Memory B cell (primary cell): Measurements from ENCODE around the gene EXO1.

Source experiments
- ATAC-seq: fragments of 150-1000 bp; cut with Tn5 transposase; 2 replicates; pipeline ENCODE4 v1.10.0; 2021; ENCODE audit warnings: low read depth, mild to moderate bottlenecking, moderate library complexity
- DNase-seq, 2 donors: peaks; one replicate each; pipeline ENCODE4 v3.0.0; 2022; ENCODE audit warnings: low spot score in 2 of 2
- H3K27ac Mint-ChIP-seq: one replicate; pipeline ENCODE4 v1.8.0; 2022; ENCODE audit warnings: mild to moderate bottlenecking, moderate library complexity, mixed read lengths
- H3K27me3 Mint-ChIP-seq: one replicate; pipeline ENCODE4 v1.8.0; 2022; ENCODE audit warnings: mixed read lengths
- H3K36me3 Mint-ChIP-seq: one replicate; pipeline ENCODE4 v1.8.0; 2022; ENCODE audit warnings: mild to moderate bottlenecking, mixed read lengths
- H3K4me1 Mint-ChIP-seq: one replicate; pipeline ENCODE4 v1.8.0; 2022; ENCODE audit warnings: mixed read lengths
- H3K4me3 Mint-ChIP-seq: one replicate; pipeline ENCODE4 v1.8.0; 2022; ENCODE audit warnings: mild to moderate bottlenecking, moderate library complexity, mixed read lengths
- H3K9me3 Mint-ChIP-seq: one replicate; pipeline ENCODE4 v1.8.0; 2022; ENCODE audit warnings: mixed read lengths

Gene EXO1

GRCh38 chr1:241934201-241934848, 86.3 kb downstream of the EXO1 start:
- H3K27ac Mint-ChIP-seq = no peak overlapping the region
- H3K4me1 Mint-ChIP-seq = no peaks in the 10 kb centered on the region
- DNase-seq (no peak), ATAC-seq (no peak)
- no peak overlapping the region for H3K4me3 Mint-ChIP-seq
- peaks cover 4% of the 10 kb centered on the region for H3K27me3 Mint-ChIP-seq
- H3K36me3 Mint-ChIP-seq = no peaks in the 10 kb centered on the region
- peaks cover 4% of the 10 kb centered on the region for H3K9me3 Mint-ChIP-seq

GRCh38 chr1:241934866-241935265, 86.9 kb downstream of the EXO1 start:
- ATAC-seq (no peak), DNase-seq (no peak)
- Mint-ChIP-seq H3K27me3 (peaks cover 4% of the 10 kb centered on the region), H3K27ac (no peak overlapping the region), H3K36me3 (no peaks in the 10 kb centered on the region), H3K4me1 (no peaks in the 10 kb centered on the region), H3K4me3 (no peak overlapping the region), H3K9me3 (peaks cover 4% of the 10 kb centered on the region)
